MM.1S (cell line): ENCODE results near the gene ASXL1.

Source experiments
- DNase-seq: peaks from one replicate; pipeline ENCODE4 v3.0.0-alpha.2; 2015
- H2AFZ ChIP-seq: fragments of 300-600 bp; sonication (generic); 2 replicates; pipeline ENCODE4 v1.6.0; 2016; ENCODE audit warnings: antibody characterized with exemption, low read length
- H3F3A ChIP-seq: fragments of 300-600 bp; sonication (generic); 2 replicates; pipeline ENCODE4 v1.6.1; 2016; ENCODE audit warnings: mild to moderate bottlenecking, antibody characterized with exemption, low read length, moderate library complexity, mixed read lengths; ENCODE audit not compliant: insufficient read depth
- H3K27ac ChIP-seq: fragments of 300-600 bp; sonication (generic); 2 replicates; pipeline ENCODE4 v1.5.1; 2016; ENCODE audit warnings: mild to moderate bottlenecking, low read length
- H3K27me3 ChIP-seq: fragments of 300-600 bp; sonication (generic); replicated peaks from 2 replicates; pipeline ENCODE4 v1.6.0; 2016; ENCODE audit warnings: low read length; ENCODE audit not compliant: insufficient read depth
- H3K36me3 ChIP-seq: fragments of 300-600 bp; sonication (generic); replicated peaks from 2 replicates; pipeline ENCODE4 v1.6.1; 2016; ENCODE audit warnings: mild to moderate bottlenecking, low read length, mixed read lengths; ENCODE audit not compliant: insufficient read depth
- H3K4me1 ChIP-seq: fragments of 300-600 bp; sonication (generic); 2 replicates; pipeline ENCODE4 v1.6.1; 2016; ENCODE audit warnings: low read length, mixed read lengths
- H3K4me2 ChIP-seq: fragments of 300-600 bp; sonication (generic); 2 replicates; pipeline ENCODE4 v1.6.0; 2016; ENCODE audit warnings: low read depth, low read length
- H3K4me3 ChIP-seq: fragments of 300-600 bp; sonication (generic); 2 replicates; pipeline ENCODE4 v1.5.1; 2016; ENCODE audit warnings: low read length, mixed read lengths
- H3K79me2 ChIP-seq: fragments of 300-600 bp; sonication (generic); 2 replicates; pipeline ENCODE4 v1.6.1; 2016; ENCODE audit warnings: mixed run types, low read length, mixed read lengths
- H3K9ac ChIP-seq: fragments of 300-600 bp; sonication (generic); 2 replicates; pipeline ENCODE4 v1.6.1; 2016; ENCODE audit warnings: low read length, mixed read lengths
- H3K9me2 ChIP-seq: fragments of 300-600 bp; sonication (generic); replicated peaks from 2 replicates; pipeline ENCODE4 v1.6.1; 2016; ENCODE audit warnings: mild to moderate bottlenecking, low read length, mixed read lengths; ENCODE audit not compliant: insufficient read depth
- H3K9me3 ChIP-seq: fragments of 300-600 bp; sonication (generic); replicated peaks from 2 replicates; pipeline ENCODE4 v1.6.1; 2016; ENCODE audit warnings: mild to moderate bottlenecking, low read length, mixed read lengths; ENCODE audit not compliant: insufficient read depth
- H4K20me1 ChIP-seq: fragments of 300-600 bp; sonication (generic); 2 replicates; pipeline ENCODE4 v1.6.1; 2016; ENCODE audit warnings: mild to moderate bottlenecking, low read length, moderate library complexity, mixed read lengths; ENCODE audit not compliant: insufficient read depth
- CTCF ChIP-seq: fragments of 300-600 bp; sonication (generic); IDR thresholded peaks from 2 replicates; pipeline ENCODE4 v1.5.1; 2016; ENCODE audit warnings: antibody characterized with exemption, low read length, mixed read lengths
- EZH2 ChIP-seq: fragments of 300-600 bp; sonication (generic); optimal IDR thresholded peaks from 2 replicates; pipeline ENCODE3; 2017; ENCODE audit warnings: low read depth, mild to moderate bottlenecking, antibody characterized with exemption, low read length, mixed read lengths
- EZH2phosphoT487 ChIP-seq: fragments of 300-600 bp; sonication (generic); IDR thresholded peaks from 2 replicates; pipeline ENCODE4 v1.6.1; 2018; ENCODE audit warnings: antibody characterized with exemption, low read length

The ASXL1 gene

GRCh38 chr20:32357869-32358631 lies at the start of gene ASXL1:
ASXL1 (plus strand) TSS chr20:32358331; CDS start chr20:32358776, 445 bp downstream.
- Histone ChIP-seq H4K20me1 (peaks cover 15% of the 10 kb centered on the region; the same call in 1 of the 2 replicates), H2AFZ (peak within 1 kb of the TSS; percentile 92), H3F3A (peaks cover 6% of the 10 kb centered on the region; the same call in 1 of the 2 replicates), H3K9me3 (no peaks in the 10 kb centered on the region), H3K9me2 (no peaks in the 10 kb centered on the region), H3K4me3 (peak within 1 kb of the TSS; percentile 90), H3K27ac (peak within 1 kb of the TSS; percentile 87), H3K4me1 (peaks cover 14% of the 10 kb centered on the region), H3K9ac (peak within 1 kb of the TSS; percentile 97), H3K4me2 (peak within 1 kb of the TSS; percentile 83), H3K36me3 (no peaks in the 10 kb centered on the region), H3K27me3 (no peaks in the 10 kb centered on the region), H3K79me2 (peaks cover 44% of the 10 kb centered on the region)
- TF ChIP-seq CTCF, result no peak
- no peak for TF ChIP-seq EZH2phosphoT487
- TF ChIP-seq EZH2, result no peak
- DNase-seq, result peak; percentile 92

GRCh38 chr20:32312718-32313424 lies 45.3 kb upstream of the ASXL1 start:
- no peak overlapping the region for H3K9ac ChIP-seq
- no peak overlapping the region for H3K4me2 ChIP-seq
- no peak overlapping the region for H3K27ac ChIP-seq
- no peaks in the 10 kb centered on the region for H3K27me3 ChIP-seq
- no peak overlapping the region for H2AFZ ChIP-seq
- H3K4me1 ChIP-seq, result no peaks in the 10 kb centered on the region
- H3K79me2 ChIP-seq, result no peaks in the 10 kb centered on the region
- no peaks in the 10 kb centered on the region for H3F3A ChIP-seq
- H3K36me3 ChIP-seq, result no peaks in the 10 kb centered on the region
- TF ChIP-seq EZH2phosphoT487 (no peak), CTCF (no peak), EZH2 (no peak)
- no peaks in the 10 kb centered on the region for H3K9me3 ChIP-seq
- H3K9me2 ChIP-seq, result no peaks in the 10 kb centered on the region
- no peak for DNase-seq
- no peaks in the 10 kb centered on the region for H4K20me1 ChIP-seq
- H3K4me3 ChIP-seq, result no peak overlapping the region

GRCh38 chr20:32314768-32315167 lies 43.4 kb upstream of the ASXL1 start:
- Histone ChIP-seq H3K4me2 (no peak overlapping the region), H3K27me3 (no peaks in the 10 kb centered on the region), H3K79me2 (no peaks in the 10 kb centered on the region), H3K4me1 (no peaks in the 10 kb centered on the region), H3K36me3 (no peaks in the 10 kb centered on the region; the same call in 1 of the 2 replicates), H3F3A (no peaks in the 10 kb centered on the region), H3K4me3 (no peak overlapping the region), H2AFZ (no peak overlapping the region), H3K27ac (no peak overlapping the region), H3K9me2 (no peaks in the 10 kb centered on the region), H3K9ac (no peak overlapping the region), H4K20me1 (no peaks in the 10 kb centered on the region), H3K9me3 (no peaks in the 10 kb centered on the region)
- TF ChIP-seq EZH2phosphoT487 (no peak), EZH2 (no peak), CTCF (no peak)
- no peak for DNase-seq
